NT2/D1 (cell line): ENCODE results near the gene APLNR.

Experiments
- SUZ12 ChIP-seq: IDR thresholded peaks from 2 replicates; pipeline ENCODE4 v1.6.1; 2011; ENCODE audit not compliant: insufficient read length, insufficient read depth; ENCODE audit errors: extremely low read depth
- YY1 ChIP-seq: IDR thresholded peaks from 2 replicates; pipeline ENCODE4 v1.6.1; 2011; ENCODE audit not compliant: insufficient read length, insufficient read depth
- ZNF274 ChIP-seq: IDR thresholded peaks from 2 replicates; pipeline ENCODE4 v1.6.1; 2011; ENCODE audit warnings: mild to moderate bottlenecking, low read depth, low read length

DNA sequence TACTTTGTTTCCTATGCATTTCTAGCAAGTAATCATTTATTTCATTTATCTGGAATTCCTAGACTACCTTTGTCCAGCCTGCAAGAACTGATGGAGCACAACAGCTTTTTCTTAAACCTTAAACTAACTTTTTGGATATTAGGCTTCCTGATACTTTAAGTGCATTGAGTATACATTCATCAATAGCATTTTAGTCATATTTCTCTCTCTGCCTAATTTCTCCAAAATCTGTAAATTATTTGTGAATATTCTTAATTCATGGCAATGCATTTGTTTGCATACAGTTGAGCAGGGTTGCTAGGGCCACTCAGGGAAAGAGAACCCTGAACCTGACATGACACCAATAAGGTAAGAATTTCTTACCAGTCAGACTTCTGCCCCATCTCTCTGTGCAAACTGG, 29.1 kb upstream of the APLNR start:
- TF ChIP-seq ZNF274 (no peak), YY1 (no peak), SUZ12 (no peak)
